Right atrium auricular region (tissue), 2 donors: ENCODE measurements around the gene FBXO36. TPM values are rescaled to one million over a fixed set of nuclear protein-coding genes. Genes with fewer than 3 reads are reported as not detected.

ENCODE experiments used
- DNase-seq: peaks from one replicate; pipeline ENCODE4 v3.0.0-alpha.2; 2019; ENCODE audit warnings: low spot score
- H3K27ac ChIP-seq, 2 donors: fragments of 200-600 bp; sonication (generic); 1 replicate in 1 of 2; 2 replicates in 1 of 2; pipeline ENCODE4 v1.5.1; 2016 to 2019
- H3K27me3 ChIP-seq, 2 donors: fragments of 200-600 bp; sonication (generic); one replicate each; pipeline versions ENCODE4 v1.5.1 to v1.6.0; 2017 to 2019
- H3K36me3 ChIP-seq: fragments of 200-600 bp; sonication (generic); one replicate; pipeline ENCODE4 v1.5.1; 2016
- H3K4me1 ChIP-seq, 2 donors: fragments of 200-600 bp; sonication (generic); one replicate each; pipeline versions ENCODE4 v1.5.1 to v1.6.0; 2017 to 2019
- H3K4me3 ChIP-seq, 2 donors: fragments of 200-600 bp; sonication (generic); 1 replicate in 1 of 2; 2 replicates in 1 of 2; pipeline ENCODE4 v1.5.1; 2017 to 2019; ENCODE audit warnings: mild to moderate bottlenecking in 1 of 2, moderate library complexity in 1 of 2
- H3K9me3 ChIP-seq, 2 donors: fragments of 200-600 bp; sonication (generic); one replicate each; pipeline ENCODE4 v1.5.1; 2019
- total RNA-seq, 2 donors: library from RNA; depleted of rRNA; stranded (reverse); fragments of >200 nt; gene quantifications; one replicate each; pipeline ENCODE4 v1.1.0, GENCODE V29; 2016
- TF ChIP-seq, protein P1 (sequence below), 2 donors: fragments of 200-600 bp; sonication (generic); IDR thresholded peaks; one replicate each; pipeline ENCODE4 v1.5.1; 2019; ENCODE audit warnings: antibody characterized with exemption in 2 of 2

FBXO36 gene
- total RNA-seq, 2 donors from 2014 or later = 0.98 to 1.3 TPM

GRCh38 chr2:229903037-229903436 is 19.3 kb upstream of the FBXO36 start:
- H3K4me3 ChIP-seq = no peak overlapping the region
- no peaks in the 10 kb centered on the region for H3K27me3 ChIP-seq
- H3K27ac ChIP-seq = no peak overlapping the region
- H3K4me1 ChIP-seq = peaks cover 0 to 22% of the 10 kb centered on the region in 2 donors
- TF ChIP-seq, protein P1, sequence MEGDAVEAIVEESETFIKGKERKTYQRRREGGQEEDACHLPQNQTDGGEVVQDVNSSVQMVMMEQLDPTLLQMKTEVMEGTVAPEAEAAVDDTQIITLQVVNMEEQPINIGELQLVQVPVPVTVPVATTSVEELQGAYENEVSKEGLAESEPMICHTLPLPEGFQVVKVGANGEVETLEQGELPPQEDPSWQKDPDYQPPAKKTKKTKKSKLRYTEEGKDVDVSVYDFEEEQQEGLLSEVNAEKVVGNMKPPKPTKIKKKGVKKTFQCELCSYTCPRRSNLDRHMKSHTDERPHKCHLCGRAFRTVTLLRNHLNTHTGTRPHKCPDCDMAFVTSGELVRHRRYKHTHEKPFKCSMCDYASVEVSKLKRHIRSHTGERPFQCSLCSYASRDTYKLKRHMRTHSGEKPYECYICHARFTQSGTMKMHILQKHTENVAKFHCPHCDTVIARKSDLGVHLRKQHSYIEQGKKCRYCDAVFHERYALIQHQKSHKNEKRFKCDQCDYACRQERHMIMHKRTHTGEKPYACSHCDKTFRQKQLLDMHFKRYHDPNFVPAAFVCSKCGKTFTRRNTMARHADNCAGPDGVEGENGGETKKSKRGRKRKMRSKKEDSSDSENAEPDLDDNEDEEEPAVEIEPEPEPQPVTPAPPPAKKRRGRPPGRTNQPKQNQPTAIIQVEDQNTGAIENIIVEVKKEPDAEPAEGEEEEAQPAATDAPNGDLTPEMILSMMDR (IDR thresholded peaks at IDR 0.05) = no peak
- H3K36me3 ChIP-seq = peaks cover 6% of the 10 kb centered on the region
- no peaks in the 10 kb centered on the region for H3K9me3 ChIP-seq
- no peak for DNase-seq

GRCh38 chr2:229905601-229906000 is 16.7 kb upstream of the FBXO36 start:
- peaks cover 13% of the 10 kb centered on the region for H3K36me3 ChIP-seq
- TF ChIP-seq, protein P1 (IDR thresholded peaks at IDR 0.05) = no peak
- DNase-seq = no peak
- no peaks in the 10 kb centered on the region for H3K27me3 ChIP-seq
- no peak overlapping the region for H3K4me3 ChIP-seq
- no peak overlapping the region for H3K27ac ChIP-seq
- peaks cover 0 to 28% of the 10 kb centered on the region in 2 donors for H3K4me1 ChIP-seq
- H3K9me3 ChIP-seq = no peaks in the 10 kb centered on the region

GRCh38 chr2:229909090-229909489 is 13.2 kb upstream of the FBXO36 start:
- no peak overlapping the region for H3K4me3 ChIP-seq
- H3K9me3 ChIP-seq = no peaks in the 10 kb centered on the region
- TF ChIP-seq, protein P1 (IDR thresholded peaks at IDR 0.05) = no peak
- H3K4me1 ChIP-seq = peaks cover 0 to 47% of the 10 kb centered on the region in 2 donors
- H3K27ac ChIP-seq = no peak overlapping the region
- DNase-seq = no peak
- no peaks in the 10 kb centered on the region for H3K27me3 ChIP-seq
- H3K36me3 ChIP-seq = peaks cover 13% of the 10 kb centered on the region

- TF ChIP-seq, protein P1 (IDR thresholded peaks at IDR 0.05) = no peak
These were observed 12.0 kb upstream of the FBXO36 start for GRCh38 chr2:229910147-229910831.

DNA sequence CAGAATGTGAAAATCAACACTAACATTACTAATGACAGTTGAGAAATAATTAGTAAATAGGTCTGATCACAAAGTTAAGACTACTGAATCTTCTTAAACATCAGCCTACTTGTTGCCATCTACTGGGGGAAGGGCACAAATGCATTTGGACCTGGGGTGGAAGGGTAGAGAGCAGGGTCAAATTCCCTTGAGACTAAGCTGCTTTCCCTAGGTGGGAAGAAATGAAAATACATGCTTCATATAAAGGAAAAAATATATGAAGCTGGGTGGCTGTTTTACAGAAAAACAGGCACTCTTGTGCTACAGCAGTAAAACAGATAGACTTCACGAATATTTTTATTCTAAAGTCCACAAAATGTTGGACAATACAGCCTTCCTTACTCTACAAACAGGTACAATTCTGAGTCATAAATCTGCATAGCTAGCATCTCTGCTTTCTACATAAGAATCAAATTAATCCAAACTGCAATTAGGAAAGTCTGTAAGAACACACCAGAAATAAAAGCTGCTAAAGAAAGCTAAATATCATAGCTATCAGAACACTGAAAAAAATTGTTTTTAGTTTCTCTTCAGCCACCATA is 11.4 kb upstream of the FBXO36 start:
- Histone ChIP-seq H3K36me3 (peaks cover 13% of the 10 kb centered on the region), H3K9me3 (no peaks in the 10 kb centered on the region), H3K27ac (no peak overlapping the region), H3K27me3 (no peaks in the 10 kb centered on the region), H3K4me1 (peaks cover 0 to 64% of the 10 kb centered on the region in 2 donors), H3K4me3 (no peak overlapping the region)
- no peak for DNase-seq
- TF ChIP-seq, protein P1 (IDR thresholded peaks at IDR 0.05) = peak in 1 of 2 donors; percentile 48

More at GRCh38 chr2:229910147-229910831, 12.0 kb upstream of the FBXO36 start:
- H3K9me3 ChIP-seq = no peaks in the 10 kb centered on the region
- H3K36me3 ChIP-seq = peaks cover 13% of the 10 kb centered on the region
- H3K27ac ChIP-seq = no peak overlapping the region
- peaks cover 0 to 59% of the 10 kb centered on the region in 2 donors for H3K4me1 ChIP-seq
- H3K27me3 ChIP-seq = no peaks in the 10 kb centered on the region
- no peak overlapping the region for H3K4me3 ChIP-seq
- no peak for DNase-seq
